Right ventricle myocardium inferior (tissue), 1 donor: ENCODE measurements around the gene TSKU. TPM values are rescaled to one million over a fixed set of nuclear protein-coding genes. Genes with fewer than 3 reads are reported as not detected.
"Not testable (repeated sequence)": the region's sequence is repeated elsewhere in the genome, so short reads cannot be mapped to it uniquely, and the experiment has no call there.

Experiments used
- ATAC-seq: fragments of 200-7000 bp; cut with Tn5 transposase; one replicate; pipeline ENCODE4 v1.9.1; 2020; ENCODE audit warnings: mild to moderate bottlenecking, moderate library complexity
- DNase-seq: peaks from one replicate; pipeline ENCODE4 v3.0.0; 2021; ENCODE audit errors: missing footprints
- intact Hi-C: fragments of 100-400 bp; cut with DNase I; formaldehyde crosslinking; loops from one replicate; pipeline ENCODE4 v1.11.0; 2022
- total RNA-seq: library from RNA; stranded (reverse); fragmentation: NEBNext Ultra II Directional; extraction: Animal tissue kit (Norgen Biotek cat#: 25700); gene quantifications from one replicate; pipeline ENCODE4 v1.2.1, GENCODE V29; 2021
- donor health status: DM: no; HTN: yes; CAD: no; lungs with severe emphysema.

The TSKU gene
- total RNA-seq, 1 donor from 2014 or later = 16.2 TPM

DNA sequence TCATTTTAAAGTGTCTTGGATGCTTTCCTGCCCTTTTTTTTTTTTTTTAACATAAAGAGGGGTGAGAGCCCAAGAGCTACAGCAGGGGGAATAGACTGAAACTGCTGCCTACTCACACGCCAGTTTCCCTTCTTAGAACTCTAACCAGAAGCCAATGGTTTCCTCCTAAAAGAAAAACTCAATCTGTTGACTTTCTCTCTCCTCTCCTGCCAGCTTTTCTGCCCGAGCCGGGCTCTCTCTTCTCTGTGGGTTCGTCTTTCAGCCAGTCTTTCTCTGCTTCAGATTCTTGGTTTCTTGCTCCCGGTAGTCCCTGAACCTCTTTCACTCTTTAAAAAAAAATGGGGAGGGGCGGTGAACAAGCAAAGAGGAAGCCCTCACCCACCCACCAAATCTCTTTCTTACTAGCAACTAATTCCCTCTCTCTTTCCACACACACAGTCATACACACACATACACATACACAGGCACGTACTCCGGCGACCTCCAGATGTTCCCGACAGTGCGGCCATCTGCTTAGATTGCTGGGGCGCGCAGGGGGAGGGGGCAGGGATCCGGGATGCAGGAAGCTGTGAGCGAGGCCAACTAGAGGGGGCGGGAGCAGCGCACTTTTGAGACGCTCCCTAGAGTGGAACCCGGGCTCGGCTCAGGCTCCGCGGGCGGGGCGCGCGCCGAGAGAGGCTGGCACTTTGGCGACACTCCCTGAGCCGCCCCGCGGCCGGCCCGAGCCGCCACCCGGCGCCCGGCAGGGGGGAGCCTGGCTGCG is 444 bp upstream of the TSKU start:
- intact Hi-C loops = loop anchor here (2.0 kb wide), 1 partner anchor 14 kb away; no protein-coding TSS in a partner anchor
- DNase-seq (peak; percentile 92), ATAC-seq (peak; percentile 78)

DNA sequence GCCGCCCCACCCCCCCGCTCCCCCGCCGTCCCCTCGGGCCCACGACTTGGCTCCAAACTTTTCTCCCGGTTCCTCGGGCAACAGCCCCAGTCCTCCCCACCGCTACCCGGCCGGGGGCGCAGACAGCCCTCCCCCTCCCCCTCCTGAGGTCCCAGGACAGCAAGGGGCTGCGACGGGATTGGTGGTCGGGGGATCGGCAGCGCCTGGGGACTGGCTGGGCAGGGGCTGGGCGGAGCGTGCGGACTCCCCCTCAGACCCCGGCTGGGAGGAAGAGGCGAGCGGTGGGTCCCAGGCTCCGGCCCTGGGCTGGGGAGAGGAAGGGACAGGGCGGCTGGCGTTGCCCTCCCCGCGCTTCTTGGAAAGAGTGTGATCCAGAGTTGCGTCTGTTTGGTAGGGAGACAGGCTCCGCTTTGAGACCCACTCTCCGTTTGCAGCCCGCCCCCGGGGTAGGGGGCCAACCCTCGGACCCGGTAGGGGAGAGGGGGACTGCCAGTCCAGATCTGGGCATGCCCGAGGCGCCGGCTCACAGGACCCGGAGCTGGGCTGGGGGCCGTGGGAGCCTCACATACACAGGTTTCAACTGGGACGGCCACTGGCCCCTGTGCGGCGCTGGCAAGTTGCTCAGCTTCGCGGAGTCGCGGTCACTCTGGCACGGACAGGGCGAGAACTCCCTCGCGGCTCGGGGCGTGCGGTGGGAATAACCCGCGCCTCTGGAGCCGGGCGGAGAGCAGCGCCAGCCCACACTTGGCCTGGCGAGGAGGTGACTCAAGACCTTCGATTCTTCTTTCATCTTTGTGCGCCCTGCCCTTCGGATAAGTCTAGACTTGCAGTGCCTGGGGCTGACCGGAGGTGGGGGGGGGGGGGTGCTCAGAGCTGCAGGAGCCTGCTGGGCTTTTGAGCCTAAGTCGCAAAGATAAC is 999 bp downstream of the TSKU start:
- intact Hi-C loops = loop anchor here (2.0 kb wide), 1 partner anchor 15 kb away; no protein-coding TSS in a partner anchor
- ATAC-seq (peak; percentile 40), DNase-seq (peak; percentile 73)

DNA sequence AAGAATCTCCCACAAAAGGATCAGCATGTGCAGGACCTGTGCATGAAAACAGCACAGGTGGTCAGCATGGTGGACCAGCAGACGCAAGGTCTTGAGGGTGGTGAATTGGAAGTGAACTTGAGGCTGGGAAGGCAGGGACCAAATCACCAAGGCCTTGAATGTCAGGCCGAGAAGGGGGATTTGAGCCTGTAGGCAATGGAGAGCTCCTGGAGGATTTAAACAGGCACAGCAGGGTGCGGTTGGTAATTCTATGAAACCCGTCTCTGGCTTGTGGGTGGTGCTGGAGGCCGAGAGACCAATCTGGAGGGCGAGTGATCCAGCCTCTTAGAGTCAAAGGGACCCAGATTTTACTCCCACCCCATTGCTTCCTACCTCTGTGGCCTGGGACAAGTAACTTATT is 2.4 kb downstream of the TSKU start:
- intact Hi-C loops = no loop called here
- no peak for ATAC-seq
- DNase-seq = no peak

DNA sequence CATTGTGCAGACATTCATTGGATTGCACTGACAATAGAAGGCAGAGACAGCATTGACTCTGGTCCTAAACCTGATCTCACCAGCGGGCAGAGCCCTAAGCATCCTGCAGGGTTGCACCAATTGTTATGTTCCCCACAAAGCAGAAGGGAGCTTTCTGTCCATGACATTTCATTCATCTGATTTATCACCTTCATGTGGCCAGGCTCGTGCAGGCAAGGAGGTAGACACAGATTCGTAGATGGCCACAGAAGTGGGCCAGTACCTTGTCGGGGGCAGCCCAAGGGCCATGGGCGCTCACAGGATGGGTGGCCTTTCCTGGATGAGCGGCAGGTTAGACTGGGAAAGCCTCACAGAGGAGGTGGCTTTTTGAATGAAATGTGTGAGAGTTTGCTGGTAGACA is 2.9 kb downstream of the TSKU start:
- no peak for ATAC-seq
- intact Hi-C loops = no loop called here

DNA sequence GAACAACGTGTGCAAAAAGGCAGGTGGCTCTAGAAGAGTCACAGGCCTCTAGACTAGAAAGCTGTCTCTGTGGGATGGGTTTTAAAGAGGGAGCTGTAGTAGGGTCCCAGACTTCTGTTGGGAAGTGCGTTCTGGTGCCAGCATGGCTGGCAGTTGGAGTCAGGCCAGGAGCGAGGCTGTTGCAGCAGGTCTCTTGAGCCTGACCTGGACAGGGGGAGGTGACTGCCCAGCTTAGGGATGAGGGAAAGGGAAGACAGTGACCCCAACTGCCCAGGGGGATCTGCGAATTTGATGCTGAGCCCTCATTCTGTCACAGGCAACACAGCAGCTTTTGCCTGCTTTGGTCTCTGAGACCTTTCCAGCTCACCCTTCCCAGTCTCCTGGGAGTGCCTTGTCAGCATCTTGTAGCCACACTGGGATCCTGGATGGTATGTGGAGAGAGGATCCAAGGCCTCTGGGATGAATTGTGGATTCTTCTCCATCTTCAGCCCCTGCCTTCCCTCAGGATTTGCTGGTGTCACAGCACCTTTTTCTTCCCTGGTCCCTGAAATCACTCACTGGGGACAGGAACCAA is 3.4 kb downstream of the TSKU start:
- intact Hi-C loops = no loop called here
- DNase-seq = no peak
- no peak for ATAC-seq

More for the DNA sequence above, 2.9 kb downstream of the TSKU start:
- DNase-seq = no peak

DNA sequence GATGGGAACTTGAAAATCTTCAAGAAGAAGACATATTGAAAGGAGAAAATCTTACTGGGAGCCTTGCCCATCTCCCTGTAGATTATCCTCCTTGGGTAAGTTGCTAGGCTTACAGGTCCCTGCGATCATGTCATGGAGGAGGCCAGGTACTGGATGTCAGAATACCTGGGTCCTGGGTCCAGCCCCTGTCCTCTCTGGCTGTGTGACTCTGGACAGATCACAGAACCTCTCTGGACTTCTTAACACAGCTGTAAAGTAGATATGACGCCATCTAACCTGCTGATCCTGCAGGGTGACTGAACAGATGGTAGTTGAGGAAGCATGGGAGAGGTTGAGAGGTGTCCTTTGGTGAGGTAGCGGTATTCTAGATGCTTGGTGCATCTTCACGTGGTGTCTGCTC is 4.1 kb downstream of the TSKU start:
- DNase-seq (no peak), ATAC-seq (no peak)
- intact Hi-C loops = no loop called here

DNA sequence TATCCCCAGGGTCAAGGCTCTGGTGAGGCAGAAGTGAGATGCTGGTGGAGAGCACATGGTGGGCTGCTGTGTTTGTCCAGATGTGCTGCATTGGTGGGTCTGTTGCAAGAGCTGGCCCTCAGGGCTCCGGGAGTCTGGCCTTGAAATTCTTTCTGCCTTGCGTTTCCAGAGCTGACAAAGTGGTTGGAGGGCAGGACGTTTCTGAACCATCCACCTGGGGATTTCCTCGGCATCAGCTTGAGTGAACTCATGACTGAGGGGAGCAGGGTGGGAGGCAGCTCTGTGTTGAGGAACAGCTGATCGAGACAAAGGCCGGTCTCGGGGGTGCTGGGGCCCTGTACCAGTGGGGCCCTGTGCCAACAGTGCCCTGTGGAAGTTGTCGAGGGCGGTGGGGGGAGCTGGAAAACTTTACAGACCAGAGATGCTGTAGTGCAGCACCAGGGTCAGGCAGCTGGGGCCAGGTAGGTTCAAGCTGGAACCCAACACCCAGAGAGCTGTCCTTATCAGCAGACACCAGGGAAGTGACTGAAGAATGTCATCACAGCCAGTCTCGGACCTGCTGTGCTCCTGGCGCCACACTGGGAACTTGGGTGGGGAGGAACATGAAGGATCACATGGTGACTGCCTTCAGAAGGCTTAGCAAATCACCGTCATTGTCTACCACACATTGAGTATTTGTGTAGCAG is 4.9 kb downstream of the TSKU start:
- intact Hi-C loops = no loop called here
- ATAC-seq (peak; percentile 24), DNase-seq (no peak)

DNA sequence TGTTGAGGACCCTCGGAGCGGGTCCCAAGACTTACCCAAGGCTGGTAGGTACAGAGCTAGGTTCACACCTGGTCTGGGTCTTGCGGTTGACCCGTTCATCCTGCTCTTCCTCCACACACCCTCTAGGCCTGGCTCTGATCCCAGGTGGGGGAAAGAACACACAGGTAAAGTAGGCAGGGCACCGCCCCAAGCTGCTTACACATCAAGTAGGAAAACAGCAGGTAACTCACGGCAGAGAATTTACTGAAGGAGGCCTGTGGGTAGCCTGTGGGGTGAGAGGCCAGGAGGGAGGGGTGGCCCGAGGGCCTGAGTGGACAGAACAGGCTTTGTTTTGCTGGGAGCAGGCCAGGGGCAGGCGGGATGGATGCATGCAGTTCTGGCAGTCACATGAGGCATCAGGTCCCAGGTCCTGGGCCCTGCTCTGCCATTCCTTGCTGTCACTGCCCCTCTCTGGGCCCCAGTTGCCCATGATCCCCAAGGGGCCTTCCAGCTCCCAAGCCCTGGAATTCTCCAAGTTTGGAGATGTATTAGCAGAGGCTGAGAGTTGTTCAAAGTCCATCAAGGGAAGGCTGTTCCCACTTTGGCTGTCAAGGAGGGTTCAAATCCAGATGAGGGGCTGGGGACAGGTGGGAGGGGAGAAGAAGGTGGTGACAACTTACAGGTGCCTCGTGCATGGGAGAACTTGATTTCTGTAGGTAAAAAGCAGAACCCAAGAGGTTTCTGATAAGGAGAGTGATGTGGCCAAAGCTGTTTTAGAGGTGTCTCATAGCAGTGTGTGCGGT is 5.7 kb downstream of the TSKU start:
- intact Hi-C loops = no loop called here
- ATAC-seq = peak; percentile 10
- DNase-seq = no peak

DNA sequence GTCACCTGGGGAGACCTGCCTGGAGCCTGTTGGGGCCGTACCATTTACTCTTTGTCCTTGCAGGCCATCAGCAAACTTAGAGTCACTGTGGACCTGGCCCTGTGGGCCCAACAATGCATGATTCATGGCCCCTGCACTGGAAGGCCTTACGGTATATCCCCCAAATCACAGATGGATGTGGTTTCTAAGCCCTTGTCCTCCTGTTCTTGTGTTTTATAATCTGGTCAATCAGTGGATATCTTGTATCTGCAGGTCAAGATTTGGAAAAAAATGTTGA is 6.2 kb downstream of the TSKU start:
- no peak for ATAC-seq
- intact Hi-C loops = no loop called here
- no peak for DNase-seq

DNA sequence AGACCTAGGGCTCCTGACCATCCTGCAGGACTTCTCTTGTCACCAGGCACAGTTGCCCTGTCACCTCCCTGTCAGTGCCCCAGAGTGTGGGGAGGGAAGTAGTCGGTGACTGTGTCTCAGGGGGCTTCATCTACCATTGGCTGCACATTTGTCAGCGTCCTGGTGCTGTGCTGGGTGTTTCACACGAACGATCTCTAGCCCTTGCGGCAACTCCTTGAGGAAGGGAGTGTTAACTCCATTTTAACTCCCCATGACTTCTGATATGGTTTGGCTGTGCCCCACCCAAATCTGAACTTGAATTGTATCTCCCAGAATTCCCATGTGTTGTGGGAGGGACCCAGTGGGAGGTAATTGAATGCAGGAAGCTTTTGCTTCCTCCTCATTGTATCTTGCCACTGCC is 7.1 kb downstream of the TSKU start:
- intact Hi-C loops = no loop called here
- DNase-seq = no peak
- no peak for ATAC-seq

DNA sequence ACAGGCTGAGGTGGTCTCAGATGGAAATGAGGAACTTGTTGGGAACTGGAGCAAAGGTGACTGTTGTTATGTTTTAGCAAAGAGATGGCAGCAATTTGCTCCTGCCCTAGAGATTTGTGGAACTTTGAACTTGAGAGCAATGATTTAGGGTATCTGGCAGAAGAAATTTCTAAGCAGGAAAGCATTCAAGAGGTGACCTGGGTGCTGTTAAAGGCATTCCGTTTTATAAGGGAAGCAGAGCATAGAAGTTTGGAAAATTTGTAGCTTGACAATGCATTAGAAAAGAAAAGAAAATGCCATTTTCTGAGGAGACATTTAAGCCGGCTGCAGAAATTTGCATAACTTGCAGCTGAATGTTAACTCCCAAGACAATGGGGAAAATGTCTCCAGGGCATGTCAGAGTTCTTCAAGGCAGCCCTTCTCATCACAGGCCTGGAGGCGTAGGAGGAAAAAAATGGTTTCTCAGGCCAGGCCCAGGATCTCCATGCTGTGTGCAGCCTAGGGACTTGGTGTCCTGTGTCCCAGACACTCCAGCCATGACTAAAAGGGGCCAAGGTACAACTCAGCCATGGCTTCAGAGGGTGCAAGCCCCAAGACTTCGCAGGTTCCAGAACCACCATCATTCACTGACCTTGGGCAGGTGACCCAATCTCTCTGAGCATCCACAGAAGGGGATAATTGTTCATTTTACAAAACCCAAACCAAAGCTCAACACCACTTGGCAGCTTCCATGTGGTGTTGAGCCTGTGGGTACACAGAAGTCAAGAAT is 8.0 kb downstream of the TSKU start:
- intact Hi-C loops = not testable (repeated sequence)

DNA sequence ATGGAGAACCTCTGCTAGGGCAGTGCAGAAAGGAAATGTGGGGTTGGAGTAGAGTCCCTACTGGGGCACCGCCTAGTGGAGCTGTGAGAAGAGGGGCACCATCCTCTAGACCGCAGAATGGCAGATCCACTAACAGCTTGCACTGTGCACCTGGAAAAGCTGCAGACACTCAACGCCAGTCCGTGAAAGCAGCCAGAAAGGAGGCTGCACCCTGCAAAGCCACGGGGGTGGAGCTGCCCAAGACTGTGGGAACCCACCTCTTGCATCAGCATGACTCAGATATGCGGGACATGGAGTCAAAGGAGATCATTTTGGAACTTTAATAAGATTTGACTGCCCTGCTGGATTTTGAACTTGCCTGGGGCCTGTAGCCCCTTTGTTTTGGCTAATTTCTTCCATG is 8.7 kb downstream of the TSKU start:
- intact Hi-C loops = no loop called here
- ATAC-seq (no peak), DNase-seq (no peak)

More for the DNA sequence above, 8.0 kb downstream of the TSKU start:
- DNase-seq, ATAC-seq: not testable (repeated sequence)

DNA sequence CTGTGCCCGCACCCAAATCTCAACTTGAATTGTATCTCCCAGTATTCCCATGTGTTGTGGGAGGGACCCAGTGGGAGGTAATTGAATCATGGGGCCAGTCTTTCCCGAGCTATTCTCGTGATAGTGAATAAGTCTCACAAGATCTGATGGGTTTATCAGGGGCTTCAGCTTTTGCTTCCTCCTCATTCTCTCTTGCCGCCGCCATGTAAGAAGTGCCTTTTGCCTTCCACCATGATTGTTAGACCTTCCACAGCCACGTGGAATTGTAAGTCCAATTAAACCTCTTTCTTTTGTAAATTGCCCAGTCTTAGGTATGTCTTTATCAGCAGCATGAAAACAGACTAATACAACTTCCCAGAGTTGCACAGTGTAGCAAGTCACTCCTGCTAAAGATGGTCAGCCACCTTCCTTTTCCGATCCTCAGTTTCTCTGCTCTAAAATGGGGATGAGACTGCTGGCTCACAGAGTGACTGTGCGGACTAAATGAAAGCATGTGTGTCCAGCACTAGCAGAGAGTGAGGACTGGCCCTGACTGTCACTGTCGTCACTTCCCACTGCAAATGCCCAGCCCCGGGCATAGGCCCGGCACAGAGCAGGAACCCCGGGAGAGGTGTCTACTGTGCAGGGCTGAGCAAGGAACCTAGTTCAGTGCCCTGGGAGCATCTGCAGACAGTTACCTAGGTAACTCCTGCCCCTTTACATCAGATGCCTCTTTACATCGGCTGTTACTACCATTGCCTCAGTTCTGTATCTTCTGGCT is 9.5 kb downstream of the TSKU start:
- intact Hi-C loops = no loop called here
- ATAC-seq (no peak), DNase-seq (no peak)

DNA sequence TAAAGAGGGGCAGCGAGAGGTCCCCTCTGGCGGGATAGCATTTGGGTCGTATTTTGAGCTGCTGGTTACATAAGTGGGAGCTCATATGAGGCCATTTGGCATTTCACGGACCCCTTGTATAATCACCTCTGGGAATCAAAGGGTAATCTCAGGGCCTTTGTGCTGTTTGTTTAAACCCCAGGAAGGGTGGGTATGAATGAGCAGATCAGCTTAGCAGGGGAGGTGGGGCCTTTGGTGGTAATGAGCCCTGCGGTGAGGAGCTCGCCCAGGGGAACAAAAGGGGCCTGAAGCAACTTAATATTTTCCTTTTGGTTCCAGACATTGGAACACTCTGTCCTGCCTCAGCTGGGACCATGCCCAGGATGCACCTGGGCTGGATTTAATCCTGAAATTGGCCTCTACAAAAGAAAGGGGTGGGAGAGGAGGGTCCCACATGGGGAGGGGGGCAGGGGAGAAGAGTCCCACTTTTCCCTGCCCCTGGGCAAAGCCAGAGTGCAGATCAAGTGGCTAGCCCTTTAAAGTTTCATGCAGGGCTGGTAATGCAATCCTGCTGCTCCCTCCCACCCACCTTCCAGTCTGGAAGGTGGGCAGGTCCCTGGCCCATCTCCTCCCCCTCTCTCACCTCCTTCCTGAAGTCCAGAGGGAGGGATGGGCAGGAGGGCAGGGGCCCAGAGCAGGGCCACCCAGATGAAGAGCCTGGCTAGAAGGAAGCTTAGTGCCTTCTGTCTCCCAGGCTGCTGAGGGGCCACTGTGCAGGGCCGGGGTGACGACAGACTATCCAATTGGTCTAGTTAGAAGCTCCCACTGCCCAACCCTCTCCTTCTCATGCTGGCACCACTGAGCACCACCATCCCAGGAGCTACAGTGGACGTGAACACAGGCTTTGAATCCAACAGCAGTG is 10.5 kb downstream of the TSKU start:
- intact Hi-C loops = no loop called here
- DNase-seq = no peak
- ATAC-seq = peak; percentile 8

DNA sequence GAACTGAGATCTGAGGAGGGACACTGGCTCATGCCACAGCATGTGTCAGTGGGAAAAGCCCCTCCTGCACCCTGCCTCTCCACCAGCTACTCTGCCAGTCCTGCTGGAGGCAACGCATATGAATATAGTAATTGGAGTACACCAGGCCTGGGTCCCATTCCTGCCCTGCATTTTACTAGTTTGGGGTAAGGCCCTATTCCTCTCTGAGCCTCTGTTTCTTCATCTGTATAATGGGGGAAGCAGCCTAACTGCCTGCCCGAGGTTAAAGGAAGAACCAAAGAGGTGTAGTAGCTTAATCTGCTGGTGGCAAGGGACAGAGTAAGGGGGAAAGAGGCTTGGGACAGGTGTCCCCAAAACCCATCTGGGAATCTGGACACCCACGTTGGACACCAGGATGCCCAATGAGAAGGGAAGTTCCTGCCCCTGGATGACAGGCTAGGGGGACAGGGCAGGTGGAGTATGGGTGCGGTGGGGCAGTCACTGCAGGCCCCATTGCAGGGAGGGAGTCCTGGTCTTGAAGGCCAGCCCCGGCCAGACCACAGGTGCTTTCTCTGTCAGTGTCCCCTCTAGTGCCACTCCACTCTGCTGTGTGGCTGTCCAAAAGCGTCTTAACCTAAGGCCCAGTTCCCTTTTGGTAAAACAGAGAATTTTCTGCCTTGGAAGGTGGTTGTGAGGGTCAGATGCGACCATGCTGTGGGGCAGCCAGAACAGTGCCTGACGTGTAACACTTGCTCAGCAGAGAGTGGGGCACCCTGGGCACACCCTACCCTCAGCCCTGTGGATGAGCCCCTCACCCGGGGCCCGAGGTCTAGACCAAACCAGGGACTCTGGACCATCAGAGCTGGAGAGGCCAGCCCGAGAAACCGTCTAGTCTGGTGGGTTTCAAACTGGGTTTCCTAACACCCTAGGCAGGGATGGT is 11.5 kb downstream of the TSKU start:
- no peak for ATAC-seq
- intact Hi-C loops = no loop called here
- no peak for DNase-seq
